DOHH2 (cell line): Measurements from ENCODE around the gene UGCG.

Source experiments
- EZH2phosphoT487 ChIP-seq: fragments of 200-600 bp; sonication (generic); IDR thresholded peaks from 2 replicates; pipeline ENCODE4 v1.6.1; 2017; ENCODE audit warnings: borderline replicate concordance, mild to moderate bottlenecking, antibody characterized with exemption, low read length, moderate library complexity, mixed read lengths
- TF ChIP-seq, protein P1 (sequence below): fragments of 200-600 bp; sonication (generic); IDR thresholded peaks from one replicate; pipeline ENCODE4 v1.5.1; 2014; ENCODE audit warnings: antibody characterized with exemption, mild to moderate bottlenecking, low read depth, low read length; ENCODE audit not compliant: poor library complexity, severe bottlenecking

DNA sequence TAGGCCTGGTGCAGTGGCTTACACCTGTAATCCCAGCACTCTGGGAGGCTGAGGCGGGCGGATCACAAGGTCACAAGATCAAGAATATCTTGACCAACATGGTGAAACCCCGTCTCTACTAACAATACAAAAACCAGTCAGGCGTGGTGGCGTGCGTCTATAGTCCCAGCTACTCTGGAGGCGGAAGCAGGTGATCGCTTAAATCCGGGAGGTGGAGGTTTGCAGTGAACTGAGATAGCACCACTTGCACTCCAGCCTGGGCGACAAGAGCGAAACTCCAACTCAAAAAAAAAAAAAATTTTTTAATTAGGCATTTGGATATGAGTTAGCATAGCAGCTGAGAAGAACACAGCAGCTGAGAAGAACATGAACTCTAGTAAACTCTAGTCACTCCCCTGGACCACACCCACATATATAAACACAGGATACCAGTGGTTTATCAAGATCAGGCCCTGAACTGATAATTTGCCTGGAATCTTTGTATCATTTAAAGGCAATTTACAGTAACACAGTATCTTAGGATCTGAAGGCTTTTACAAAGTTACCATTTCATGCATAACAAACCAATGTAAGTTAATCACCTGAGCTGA is 4.6 kb upstream of the UGCG start:
- TF ChIP-seq, protein P1, sequence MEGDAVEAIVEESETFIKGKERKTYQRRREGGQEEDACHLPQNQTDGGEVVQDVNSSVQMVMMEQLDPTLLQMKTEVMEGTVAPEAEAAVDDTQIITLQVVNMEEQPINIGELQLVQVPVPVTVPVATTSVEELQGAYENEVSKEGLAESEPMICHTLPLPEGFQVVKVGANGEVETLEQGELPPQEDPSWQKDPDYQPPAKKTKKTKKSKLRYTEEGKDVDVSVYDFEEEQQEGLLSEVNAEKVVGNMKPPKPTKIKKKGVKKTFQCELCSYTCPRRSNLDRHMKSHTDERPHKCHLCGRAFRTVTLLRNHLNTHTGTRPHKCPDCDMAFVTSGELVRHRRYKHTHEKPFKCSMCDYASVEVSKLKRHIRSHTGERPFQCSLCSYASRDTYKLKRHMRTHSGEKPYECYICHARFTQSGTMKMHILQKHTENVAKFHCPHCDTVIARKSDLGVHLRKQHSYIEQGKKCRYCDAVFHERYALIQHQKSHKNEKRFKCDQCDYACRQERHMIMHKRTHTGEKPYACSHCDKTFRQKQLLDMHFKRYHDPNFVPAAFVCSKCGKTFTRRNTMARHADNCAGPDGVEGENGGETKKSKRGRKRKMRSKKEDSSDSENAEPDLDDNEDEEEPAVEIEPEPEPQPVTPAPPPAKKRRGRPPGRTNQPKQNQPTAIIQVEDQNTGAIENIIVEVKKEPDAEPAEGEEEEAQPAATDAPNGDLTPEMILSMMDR = no peak
- no peak for TF ChIP-seq EZH2phosphoT487
